ENCODE results near the gene RTN4RL2.

RTN4RL2 gene

GRCh38 chr11:57463671-57464538, 3.6 kb downstream of the RTN4RL2 start:
- DNase-seq (ENCODE audit: low read depth) = no peak

- DNase-seq (ENCODE audit: low read depth) = no peak
Measured at GRCh38 chr11:57464539-57465181, 4.3 kb downstream of the RTN4RL2 start.

- no peak for DNase-seq (ENCODE audit: low read depth)
Measured at GRCh38 chr11:57466680-57467079, 6.4 kb downstream of the RTN4RL2 start.

- DNase-seq (ENCODE audit: low read depth) = no peak
Measured at GRCh38 chr11:57467508-57468157, 7.3 kb downstream of the RTN4RL2 start.

- no peak for DNase-seq (ENCODE audit: low read depth)
Measured at GRCh38 chr11:57468276-57468675, 7.9 kb downstream of the RTN4RL2 start.

GRCh38 chr11:57469268-57469667, 8.9 kb downstream of the RTN4RL2 start:
- DNase-seq (ENCODE audit: low read depth) = no peak

GRCh38 chr11:57471496-57471895, 11.2 kb downstream of the RTN4RL2 start:
- no peak for DNase-seq (ENCODE audit: low read depth)

GRCh38 chr11:57473285-57473841, 13.0 kb downstream of the RTN4RL2 start:
- DNase-seq (ENCODE audit: low read depth) = no peak

GRCh38 chr11:57474017-57474802, 13.9 kb downstream of the RTN4RL2 start:
- DNase-seq (ENCODE audit: low read depth) = no peak

GRCh38 chr11:57474803-57475115, 14.4 kb downstream of the RTN4RL2 start:
- no peak for DNase-seq (ENCODE audit: low read depth)

GRCh38 chr11:57475191-57475590, 14.9 kb downstream of the RTN4RL2 start:
- DNase-seq (ENCODE audit: low read depth) = no peak

GRCh38 chr11:57475671-57476046, 15.3 kb downstream of the RTN4RL2 start:
- no peak for DNase-seq (ENCODE audit: low read depth)

GRCh38 chr11:57476047-57476756, 15.9 kb downstream of the RTN4RL2 start:
- DNase-seq (ENCODE audit: low read depth) = no peak

GRCh38 chr11:57476757-57477506, 16.6 kb downstream of the RTN4RL2 start:
- DNase-seq (ENCODE audit: low read depth) = no peak

- DNase-seq (ENCODE audit: low read depth) = no peak
Measured at GRCh38 chr11:57477507-57478189, 17.3 kb downstream of the RTN4RL2 start.

GRCh38 chr11:57479021-57479663, 18.8 kb downstream of the RTN4RL2 start:
- DNase-seq (ENCODE audit: low read depth) = no peak

- DNase-seq (ENCODE audit: low read depth) = no peak
Measured at GRCh38 chr11:57479911-57480310, 19.6 kb downstream of the RTN4RL2 start.

GRCh38 chr11:57480409-57481137, 20.2 kb downstream of the RTN4RL2 start:
- peak; percentile 46 for DNase-seq (ENCODE audit: low read depth)

GRCh38 chr11:57481315-57481714, 21.0 kb downstream of the RTN4RL2 start:
- no peak for DNase-seq (ENCODE audit: low read depth)
